Calu3 (cell line): ENCODE data around the gene ZFP36. TPM values are rescaled to one million over a fixed set of nuclear protein-coding genes. Genes with fewer than 3 reads are reported as not detected.
A peak's percentile ranks its signal among the peaks of the same experiment; 100 is the strongest.

Experiments used
- BruUV-seq: library from RNA; stranded (reverse); fragments of 400-500 nt; replicated peaks from 2 replicates; lab custom pipeline; 2021; lab: Mats Ljungman, UMichigan
- CTCF ChIA-PET: fragments of 300-600 bp; sonication (Branson Sonifier 250); formaldehyde crosslinking; loops from one replicate; lab custom pipeline; 2022; ENCODE audit warnings: antibody characterized with exemption; lab: Charles Lee
- DNase-seq: peaks from one replicate; pipeline ENCODE4 v3.0.0; 2022
- H3K27ac Mint-ChIP-seq: one replicate; pipeline ENCODE4 v1.8.0; 2022; ENCODE audit warnings: mixed read lengths; ENCODE audit not compliant: unreplicated experiment
- H3K27me3 Mint-ChIP-seq: one replicate; pipeline ENCODE4 v1.8.0; 2022; ENCODE audit warnings: mixed read lengths; ENCODE audit not compliant: unreplicated experiment
- H3K36me3 Mint-ChIP-seq: one replicate; pipeline ENCODE4 v1.8.0; 2022; ENCODE audit warnings: mild to moderate bottlenecking, moderate library complexity, mixed read lengths; ENCODE audit not compliant: insufficient read depth, unreplicated experiment
- H3K4me1 Mint-ChIP-seq: one replicate; pipeline ENCODE4 v1.8.0; 2022; ENCODE audit warnings: mild to moderate bottlenecking, low read depth, mixed read lengths; ENCODE audit not compliant: unreplicated experiment
- H3K4me3 Mint-ChIP-seq: one replicate; pipeline ENCODE4 v1.8.0; 2022; ENCODE audit warnings: mild to moderate bottlenecking, low read depth, moderate library complexity, mixed read lengths; ENCODE audit not compliant: unreplicated experiment
- H3K9me3 Mint-ChIP-seq: one replicate; pipeline ENCODE4 v1.8.0; 2022; ENCODE audit warnings: low read depth, mixed read lengths; ENCODE audit not compliant: unreplicated experiment
- CTCF ChIP-seq: fragments of 200-600 bp; IDR thresholded peaks from one replicate; pipeline ENCODE4 v1.8.0; 2022; ENCODE audit warnings: antibody characterized with exemption; ENCODE audit not compliant: unreplicated experiment
- intact Hi-C: fragments of 100-400 bp; cut with micrococcal nuclease; formaldehyde crosslinking; loops from one replicate; pipeline ENCODE4 v1.10.0; 2022; ENCODE audit not compliant: unreplicated experiment
- total RNA-seq: library from RNA; stranded (reverse); gene quantifications from 2 replicates; pipeline ENCODE4 v1.2.3, GENCODE V29; 2022

The ZFP36 gene
- total RNA-seq, 1 experiment from 2014 or later: 70.8 TPM

GRCh38 chr19:39389631-39390414, 16.8 kb upstream of the ZFP36 start:
- peak overlapping the region; percentile 96 for H3K4me3 Mint-ChIP-seq
- CTCF ChIA-PET: no interaction called here
- H3K27ac Mint-ChIP-seq: peak overlapping the region; percentile 95
- BruUV-seq: no TSS peak
- H3K36me3 Mint-ChIP-seq: peaks cover 92% of the 10 kb centered on the region
- peaks cover 21% of the 10 kb centered on the region for H3K4me1 Mint-ChIP-seq
- no peaks in the 10 kb centered on the region for H3K9me3 Mint-ChIP-seq
- intact Hi-C loops: loop anchor here (5.0 kb wide), 1 partner anchor 142 kb away; the partner anchor contains the start of gene EID2B
- DNase-seq: no peak
- TF ChIP-seq CTCF: no peak
- no peaks in the 10 kb centered on the region for H3K27me3 Mint-ChIP-seq

- no peak for TF ChIP-seq CTCF
- peak overlapping the region; percentile 95 for H3K27ac Mint-ChIP-seq
- CTCF ChIA-PET: interaction anchor here (0.6 to 0.9 kb wide), 2 partner anchors 19 to 72 kb away, joined by 3 to 4 read pairs; no protein-coding TSS in a partner anchor
- intact Hi-C loops: loop anchor here (5.0 kb wide), 1 partner anchor 142 kb away; the partner anchor contains the start of gene EID2B
- no peak for DNase-seq
- H3K27me3 Mint-ChIP-seq: no peaks in the 10 kb centered on the region
- TSS peak; percentile 51 for BruUV-seq
- peaks cover 21% of the 10 kb centered on the region for H3K4me1 Mint-ChIP-seq
- peaks cover 92% of the 10 kb centered on the region for H3K36me3 Mint-ChIP-seq
- no peaks in the 10 kb centered on the region for H3K9me3 Mint-ChIP-seq
- H3K4me3 Mint-ChIP-seq: peak overlapping the region; percentile 96
Observed at GRCh38 chr19:39390451-39390750, 16.2 kb upstream of the ZFP36 start.

DNA sequence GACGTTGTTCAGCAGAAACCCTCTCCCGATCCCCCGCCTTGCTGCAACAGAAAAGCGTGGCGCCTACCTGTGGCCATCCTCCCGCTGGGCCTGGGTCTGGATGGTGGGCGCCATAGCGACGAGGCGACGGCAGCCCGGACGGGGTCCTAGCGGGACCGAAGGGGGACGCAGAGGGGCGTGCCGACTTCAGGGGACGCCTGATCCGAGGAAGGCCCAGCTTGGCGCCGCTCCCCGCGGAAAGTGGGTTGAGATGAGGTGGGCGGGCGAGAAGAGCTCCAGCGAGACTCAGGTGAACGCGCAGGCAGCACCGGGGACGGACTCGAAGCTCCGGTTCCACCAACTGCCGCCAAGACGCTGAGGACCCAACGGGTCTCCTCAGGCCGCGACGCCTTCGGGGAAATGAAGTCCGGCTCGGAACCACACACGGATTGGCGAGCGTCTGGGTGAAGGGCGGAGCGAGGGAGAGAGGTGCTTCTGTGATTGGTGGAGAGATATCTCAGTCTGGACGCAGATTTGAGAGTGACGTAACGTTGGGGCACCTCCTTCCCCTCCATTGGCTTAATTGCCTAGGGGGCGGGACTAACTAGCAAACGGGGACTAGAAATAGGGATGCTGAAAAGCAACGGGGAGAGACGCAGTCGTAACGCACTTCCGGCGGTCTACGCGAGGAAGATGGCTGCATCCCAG, 15.8 kb upstream of the ZFP36 start, which contains the start of the genes MED29 and PAF1:
MED29 (plus strand) TSS at position 628 of the 687 bp plus-strand sequence; CDS start at position 673, 45 bp downstream.
PAF1 (minus strand) TSS at position 356 of the 687 bp plus-strand sequence; CDS start at position 114, 242 bp downstream.
- H3K36me3 Mint-ChIP-seq: peaks cover 92% of the 10 kb centered on the region
- peak within 1 kb of the TSS; percentile 95 for H3K27ac Mint-ChIP-seq
- H3K4me1 Mint-ChIP-seq: peaks cover 21% of the 10 kb centered on the region
- H3K9me3 Mint-ChIP-seq: no peaks in the 10 kb centered on the region
- intact Hi-C loops: loop anchor here (1.0 to 5.0 kb wide), 2 partner anchors 39 to 141 kb away; partner anchors contain the start of gene EID2B
- BruUV-seq: no TSS peak
- CTCF ChIA-PET: interaction anchor here (0.6 to 1.6 kb wide), 7 partner anchors 17 to 86 kb away, joined by 3 to 6 read pairs (median 4); partner anchors contain the start of genes RPS16 and SAMD4B
- H3K27me3 Mint-ChIP-seq: no peaks in the 10 kb centered on the region
- peak; percentile 98 for DNase-seq
- peak within 1 kb of the TSS; percentile 96 for H3K4me3 Mint-ChIP-seq
- no peak for TF ChIP-seq CTCF
